Neural cell (in vitro differentiated cells): ENCODE data around the gene TNFSF15.

Experiments used
- CTCF ChIP-seq: fragments of 450-650 bp; IDR thresholded peaks from 2 replicates; pipeline ENCODE4 v1.5.1; 2014; ENCODE audit warnings: antibody characterized with exemption, mild to moderate bottlenecking, moderate library complexity; ENCODE audit not compliant: poor library complexity, severe bottlenecking
- EP300 ChIP-seq: fragments of 450-650 bp; conservative IDR thresholded peaks from 2 replicates; pipeline ENCODE4 v1.6.1; 2014; ENCODE audit warnings: antibody characterized with exemption, mild to moderate bottlenecking, moderate library complexity; ENCODE audit not compliant: poor library complexity, severe bottlenecking
- EZH2 ChIP-seq: fragments of 200-600, 300-800 bp; shearing (Covaris generic), sonication (generic); IDR thresholded peaks from 2 replicates; pipeline ENCODE4 v1.6.1; 2014; ENCODE audit warnings: antibody characterized with exemption, low read length, borderline replicate concordance, mild to moderate bottlenecking; ENCODE audit not compliant: insufficient read depth, poor library complexity, severe bottlenecking
- POLR2AphosphoS5 ChIP-seq: IDR thresholded peaks from 2 replicates; pipeline ENCODE4 v1.6.1; 2012
- RAD21 ChIP-seq: fragments of 450-650 bp; conservative IDR thresholded peaks from 2 replicates; pipeline ENCODE4 v1.6.1; 2014; ENCODE audit warnings: antibody characterized with exemption, mild to moderate bottlenecking, moderate library complexity
- TAF1 ChIP-seq: IDR thresholded peaks from 2 replicates; pipeline ENCODE4 v1.6.1; 2012; ENCODE audit warnings: low read depth
- TF ChIP-seq, protein P1 (sequence below): IDR thresholded peaks from 2 replicates; pipeline ENCODE4 v1.6.1; 2012; ENCODE audit warnings: borderline replicate concordance

DNA sequence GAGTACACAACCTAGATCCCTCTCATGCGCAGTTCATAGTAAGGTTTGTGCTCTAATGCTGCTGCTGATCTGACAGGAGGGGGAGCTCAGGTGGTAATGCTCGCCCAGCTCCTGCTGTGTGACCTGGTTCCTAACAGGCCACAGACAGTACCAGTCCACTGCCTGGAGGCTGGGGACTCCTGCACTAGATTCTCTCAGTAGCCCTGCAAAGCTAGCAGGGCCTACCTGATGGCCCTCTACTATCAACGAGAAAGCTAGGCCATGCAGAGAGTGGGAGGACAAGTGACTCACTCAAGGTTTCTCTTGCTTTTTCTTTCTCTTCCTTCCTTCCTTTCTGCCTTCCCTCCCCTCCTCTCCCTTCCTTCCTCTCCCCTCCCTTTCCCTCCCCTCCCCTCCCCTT is 68.7 kb downstream of the TNFSF15 start:
- TF ChIP-seq EZH2 (no peak), TAF1 (no peak), CTCF (no peak), EP300 (no peak), POLR2AphosphoS5 (no peak), RAD21 (no peak)
- TF ChIP-seq, protein P1, sequence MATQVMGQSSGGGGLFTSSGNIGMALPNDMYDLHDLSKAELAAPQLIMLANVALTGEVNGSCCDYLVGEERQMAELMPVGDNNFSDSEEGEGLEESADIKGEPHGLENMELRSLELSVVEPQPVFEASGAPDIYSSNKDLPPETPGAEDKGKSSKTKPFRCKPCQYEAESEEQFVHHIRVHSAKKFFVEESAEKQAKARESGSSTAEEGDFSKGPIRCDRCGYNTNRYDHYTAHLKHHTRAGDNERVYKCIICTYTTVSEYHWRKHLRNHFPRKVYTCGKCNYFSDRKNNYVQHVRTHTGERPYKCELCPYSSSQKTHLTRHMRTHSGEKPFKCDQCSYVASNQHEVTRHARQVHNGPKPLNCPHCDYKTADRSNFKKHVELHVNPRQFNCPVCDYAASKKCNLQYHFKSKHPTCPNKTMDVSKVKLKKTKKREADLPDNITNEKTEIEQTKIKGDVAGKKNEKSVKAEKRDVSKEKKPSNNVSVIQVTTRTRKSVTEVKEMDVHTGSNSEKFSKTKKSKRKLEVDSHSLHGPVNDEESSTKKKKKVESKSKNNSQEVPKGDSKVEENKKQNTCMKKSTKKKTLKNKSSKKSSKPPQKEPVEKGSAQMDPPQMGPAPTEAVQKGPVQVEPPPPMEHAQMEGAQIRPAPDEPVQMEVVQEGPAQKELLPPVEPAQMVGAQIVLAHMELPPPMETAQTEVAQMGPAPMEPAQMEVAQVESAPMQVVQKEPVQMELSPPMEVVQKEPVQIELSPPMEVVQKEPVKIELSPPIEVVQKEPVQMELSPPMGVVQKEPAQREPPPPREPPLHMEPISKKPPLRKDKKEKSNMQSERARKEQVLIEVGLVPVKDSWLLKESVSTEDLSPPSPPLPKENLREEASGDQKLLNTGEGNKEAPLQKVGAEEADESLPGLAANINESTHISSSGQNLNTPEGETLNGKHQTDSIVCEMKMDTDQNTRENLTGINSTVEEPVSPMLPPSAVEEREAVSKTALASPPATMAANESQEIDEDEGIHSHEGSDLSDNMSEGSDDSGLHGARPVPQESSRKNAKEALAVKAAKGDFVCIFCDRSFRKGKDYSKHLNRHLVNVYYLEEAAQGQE: no peak
